RCC 7860 (cell line): ENCODE data around the gene DMWD.
A peak's percentile ranks its signal among the peaks of the same experiment; 100 is the strongest.
"Not testable (repeated sequence)": the region's sequence is repeated elsewhere in the genome, so short reads cannot be mapped to it uniquely, and the experiment has no call there.

Source experiments
- DNase-seq: peaks from one replicate; pipeline ENCODE4 v3.0.0-alpha.2; 2015; ENCODE audit warnings: low spot score
- FAIRE-seq: peaks from 2 replicates; lab custom pipeline; 2012; peaks lifted over from hg19 to GRCh38; lab: Jason Lieb, UNC

The DMWD gene

GRCh38 chr19:45757695-45758094 lies 35.0 kb downstream of the DMWD start:
- FAIRE-seq: no peak

GRCh38 chr19:45754323-45754722 lies 38.3 kb downstream of the DMWD start:
- FAIRE-seq (no peak), DNase-seq (no peak)

More at GRCh38 chr19:45757695-45758094, 35.0 kb downstream of the DMWD start:
- DNase-seq: no peak

DNA sequence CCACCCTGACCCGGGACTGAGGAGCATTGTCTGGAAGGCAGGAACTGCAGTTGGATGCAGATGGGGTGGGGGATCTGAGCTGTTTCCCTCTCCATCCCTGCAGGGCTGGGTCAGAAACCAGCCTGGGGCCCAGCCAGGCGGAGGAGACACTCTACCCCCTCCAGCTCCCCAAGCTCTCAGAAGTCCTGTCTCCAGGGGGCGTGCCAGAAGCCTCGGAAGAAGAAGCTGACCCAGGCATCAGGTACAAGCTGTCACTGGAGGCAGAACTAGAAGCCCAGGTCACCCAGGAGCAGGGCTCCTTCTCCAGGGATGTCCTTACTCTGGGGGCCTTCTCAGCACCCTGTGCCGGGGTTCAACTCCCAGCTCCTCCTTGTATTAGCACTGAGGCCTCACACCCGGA lies 39.1 kb downstream of the DMWD start:
- no peak for DNase-seq
- no peak for FAIRE-seq

- FAIRE-seq: no peak
Observed at GRCh38 chr19:45752639-45753038, 40.0 kb downstream of the DMWD start.

DNA sequence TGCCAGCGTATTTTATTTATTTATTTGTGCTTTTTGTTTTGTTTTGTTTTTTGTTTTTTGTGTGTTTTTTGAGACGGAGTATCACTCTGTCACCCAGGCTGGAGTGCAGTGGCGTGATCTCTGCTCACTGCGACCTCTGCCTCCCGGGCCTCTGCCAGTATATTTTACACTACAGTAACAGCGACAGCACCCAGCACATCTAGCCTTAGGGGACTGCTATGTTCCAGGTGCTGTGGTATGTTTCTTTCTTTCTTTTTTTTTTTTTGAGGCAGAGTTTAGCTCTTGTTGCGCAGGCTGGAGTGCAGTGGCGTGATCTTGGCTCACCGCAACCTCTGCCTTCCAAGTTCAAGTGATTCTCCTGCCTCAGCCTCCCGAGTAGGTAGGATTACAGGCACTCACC lies 41.2 kb downstream of the DMWD start:
- not testable (repeated sequence) for FAIRE-seq, DNase-seq

More at GRCh38 chr19:45752639-45753038, 40.0 kb downstream of the DMWD start:
- peak; percentile 31 for DNase-seq

- no peak for FAIRE-seq
Observed at GRCh38 chr19:45747513-45747912, 45.1 kb downstream of the DMWD start.

DNA sequence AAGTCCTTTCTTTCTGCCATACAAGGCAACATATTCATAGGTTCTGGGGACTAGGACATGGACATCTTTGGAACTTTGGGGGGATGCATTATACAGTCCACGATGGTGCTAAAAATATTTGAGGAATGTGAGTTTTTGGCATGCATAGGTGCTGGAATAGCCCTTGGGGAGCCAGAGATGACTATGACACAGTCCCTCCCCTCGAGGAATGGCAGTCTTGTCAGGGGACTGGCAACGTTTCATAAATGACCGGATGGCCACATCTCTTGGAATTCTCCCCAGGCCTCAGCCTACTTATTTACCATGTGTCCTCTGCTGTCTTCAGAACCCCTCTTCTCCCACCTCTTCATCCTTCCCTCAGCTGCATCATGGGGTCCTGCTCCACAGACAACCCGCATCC lies 45.8 kb downstream of the DMWD start:
- no peak for DNase-seq
- no peak for FAIRE-seq

More at GRCh38 chr19:45747513-45747912, 45.1 kb downstream of the DMWD start:
- no peak for DNase-seq

- FAIRE-seq (no peak), DNase-seq (no peak)
Observed at GRCh38 chr19:45745606-45746005, 47.0 kb downstream of the DMWD start.

- FAIRE-seq (no peak), DNase-seq (no peak)
Observed at GRCh38 chr19:45742969-45743368, 49.7 kb downstream of the DMWD start.

GRCh38 chr19:45739498-45740439 lies 52.9 kb downstream of the DMWD start:
- FAIRE-seq (no peak), DNase-seq (no peak)

DNA sequence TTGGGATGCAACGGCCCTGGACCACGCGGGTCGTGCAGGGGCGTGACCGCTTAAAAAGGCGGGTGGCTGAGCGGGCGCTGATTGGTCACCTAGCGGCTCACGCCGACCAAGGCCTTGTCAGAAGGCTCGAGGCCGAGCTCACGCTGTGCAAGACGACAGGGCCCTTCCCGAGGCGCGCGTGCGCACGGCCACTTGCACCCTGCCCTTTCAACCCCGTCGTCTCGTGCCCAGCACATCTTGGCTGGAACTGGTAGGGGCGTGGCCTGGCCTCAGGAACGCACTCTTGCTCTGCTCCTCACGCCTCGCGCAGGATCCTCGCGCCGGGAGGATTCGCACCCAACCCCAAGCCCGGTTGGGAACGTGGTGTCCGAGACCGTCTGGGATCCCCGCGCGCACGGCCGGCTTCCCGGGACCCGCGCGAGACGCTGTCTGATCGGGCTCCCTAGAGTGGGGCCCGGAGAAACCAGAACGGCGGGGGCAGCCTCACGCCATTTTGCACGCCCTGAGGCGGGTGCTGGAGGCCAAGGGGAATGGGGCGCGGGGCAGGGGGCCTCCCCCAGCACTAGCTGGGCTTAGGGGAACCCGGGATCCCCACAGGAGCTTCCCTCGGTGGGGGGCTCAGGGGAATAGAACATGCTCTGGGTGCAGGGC lies 59.4 kb downstream of the DMWD start, which contains the start of gene MEIOSIN:
MEIOSIN (plus strand) TSS at position 280 of the 651 bp plus-strand sequence. CDS start 1,938 bp downstream, outside the sequence.
- no peak for DNase-seq
- FAIRE-seq: no peak
